ENCODE results near the gene PKN3.

DNA sequence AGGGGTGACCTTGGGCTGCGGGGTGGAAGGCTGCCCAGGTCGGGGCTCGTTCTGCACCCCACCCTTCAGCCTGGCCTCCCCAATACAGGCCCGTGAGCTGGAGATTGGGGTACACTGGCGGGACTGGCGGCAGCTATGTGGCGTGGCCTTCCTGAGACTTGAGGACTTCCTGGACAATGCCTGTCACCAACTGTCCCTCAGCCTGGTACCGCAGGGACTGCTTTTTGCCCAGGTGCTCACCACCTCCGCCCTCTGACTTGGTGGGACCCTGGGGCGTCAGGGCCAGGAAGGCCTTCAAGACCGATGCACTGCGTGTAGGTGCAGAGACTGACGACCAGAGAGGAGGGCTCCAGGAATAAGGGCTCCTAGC is 11.1 kb downstream of the PKN3 start:
- TF ChIP-seq, protein P1, sequence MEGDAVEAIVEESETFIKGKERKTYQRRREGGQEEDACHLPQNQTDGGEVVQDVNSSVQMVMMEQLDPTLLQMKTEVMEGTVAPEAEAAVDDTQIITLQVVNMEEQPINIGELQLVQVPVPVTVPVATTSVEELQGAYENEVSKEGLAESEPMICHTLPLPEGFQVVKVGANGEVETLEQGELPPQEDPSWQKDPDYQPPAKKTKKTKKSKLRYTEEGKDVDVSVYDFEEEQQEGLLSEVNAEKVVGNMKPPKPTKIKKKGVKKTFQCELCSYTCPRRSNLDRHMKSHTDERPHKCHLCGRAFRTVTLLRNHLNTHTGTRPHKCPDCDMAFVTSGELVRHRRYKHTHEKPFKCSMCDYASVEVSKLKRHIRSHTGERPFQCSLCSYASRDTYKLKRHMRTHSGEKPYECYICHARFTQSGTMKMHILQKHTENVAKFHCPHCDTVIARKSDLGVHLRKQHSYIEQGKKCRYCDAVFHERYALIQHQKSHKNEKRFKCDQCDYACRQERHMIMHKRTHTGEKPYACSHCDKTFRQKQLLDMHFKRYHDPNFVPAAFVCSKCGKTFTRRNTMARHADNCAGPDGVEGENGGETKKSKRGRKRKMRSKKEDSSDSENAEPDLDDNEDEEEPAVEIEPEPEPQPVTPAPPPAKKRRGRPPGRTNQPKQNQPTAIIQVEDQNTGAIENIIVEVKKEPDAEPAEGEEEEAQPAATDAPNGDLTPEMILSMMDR (optimal IDR thresholded peaks at IDR 0.05 in 1 of 3, IDR thresholded peaks at IDR 0.05 in 1 of 3, conservative IDR thresholded peaks at IDR 0.05 in 1 of 3; ENCODE audit: extremely low read depth in 1 of 3, insufficient read depth in 2 of 3, low read length in 3 of 3), result no peak
- no peak for TF ChIP-seq EZH2 (IDR thresholded peaks at IDR 0.05; ENCODE audit: low read length)
